ENCODE results near the gene GPBP1L1. TPM values are rescaled to one million over a fixed set of nuclear protein-coding genes. Genes with fewer than 3 reads are reported as not detected.
"Not testable (repeated sequence)": the region's sequence is repeated elsewhere in the genome, so short reads cannot be mapped to it uniquely, and the experiment has no call there.

Gene GPBP1L1
- total RNA-seq, 1 donor from 2014 or later, result 96.4 TPM

DNA sequence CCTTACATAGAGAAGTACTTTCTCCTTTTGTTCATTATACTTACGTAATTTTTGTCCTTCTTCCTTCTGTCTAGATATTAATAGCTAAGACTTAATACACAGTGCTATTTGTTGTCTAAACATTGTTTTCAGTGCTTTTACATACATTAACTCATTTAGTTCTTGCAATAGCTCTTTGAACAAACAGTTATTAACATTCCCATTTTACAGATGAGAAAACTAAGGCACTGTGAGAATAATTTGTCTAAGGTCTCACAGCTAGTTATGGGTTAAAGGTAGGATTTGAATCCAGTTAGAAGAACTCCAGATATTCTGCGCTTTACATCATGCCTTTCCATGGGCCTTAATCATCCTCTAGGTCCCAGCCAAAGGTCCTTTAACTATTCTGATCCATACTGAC, 82.1 kb downstream of the GPBP1L1 start:
- intact Hi-C loops (cut with micrococcal nuclease), result no loop called here

DNA sequence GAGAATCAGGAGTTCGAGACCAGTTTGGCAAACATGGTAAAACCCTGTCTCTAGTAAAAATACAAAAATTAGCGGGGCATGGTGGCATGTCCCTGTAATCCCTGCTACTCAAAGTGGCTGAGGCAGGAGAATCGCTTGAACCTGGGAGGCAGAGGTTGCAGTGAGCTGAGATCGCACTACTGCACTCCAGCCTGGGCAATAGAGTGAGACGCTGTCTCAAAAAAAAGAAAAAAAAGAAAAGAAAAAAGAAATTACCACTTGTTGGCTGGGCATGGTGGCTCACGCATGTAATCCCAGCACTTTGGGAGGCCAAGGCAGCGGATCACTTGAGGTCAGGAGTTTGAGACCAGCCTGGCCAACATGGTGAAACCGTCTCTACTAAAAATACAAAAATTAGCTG, 89.6 kb downstream of the GPBP1L1 start:
- intact Hi-C loops (cut with micrococcal nuclease), result not testable (repeated sequence)

DNA sequence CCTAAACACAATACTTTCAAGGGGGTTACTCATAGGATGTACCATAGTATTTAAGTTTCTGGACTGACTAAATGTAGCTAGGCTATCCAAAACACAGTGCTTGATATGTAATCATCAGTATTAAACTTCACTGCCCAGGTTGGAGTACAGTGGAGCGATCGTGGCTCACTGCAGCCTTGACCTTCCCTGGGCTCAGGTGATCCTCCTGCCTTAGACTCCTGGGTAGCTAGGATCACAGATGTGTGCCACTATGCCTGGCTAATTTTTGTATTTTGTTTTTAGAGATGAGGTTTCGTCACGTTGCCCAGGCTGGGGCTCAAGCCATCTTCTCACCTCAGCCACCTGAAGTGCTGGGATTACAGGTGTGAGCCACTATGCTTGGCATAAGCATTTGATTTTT, 91.9 kb downstream of the GPBP1L1 start:
- intact Hi-C loops (cut with micrococcal nuclease), result no loop called here

DNA sequence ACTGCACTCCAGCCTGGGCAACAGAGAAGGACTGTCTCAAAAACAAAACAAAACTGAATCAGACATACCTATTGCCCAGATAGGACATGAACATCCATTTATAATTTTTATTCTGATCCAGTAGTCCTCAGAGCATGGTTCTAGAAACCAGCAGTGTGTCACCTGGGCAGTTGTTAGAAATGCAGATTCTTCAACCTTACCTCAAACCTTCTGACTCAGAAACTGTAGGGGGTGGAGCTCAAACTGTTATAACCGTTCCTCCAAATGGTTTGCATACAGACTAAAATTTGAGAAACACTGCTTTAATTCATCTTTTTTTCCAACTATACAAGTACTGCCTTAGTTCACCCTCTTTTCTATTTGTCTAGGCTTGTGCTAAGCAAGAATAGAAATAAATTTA, 96.5 kb downstream of the GPBP1L1 start:
- intact Hi-C loops (cut with micrococcal nuclease), result loop anchor here (5.0 to 10.0 kb wide), 2 partner anchors 212 to 715 kb away; partner anchors contain the start of genes LRRC41, MAST2 and UQCRH

DNA sequence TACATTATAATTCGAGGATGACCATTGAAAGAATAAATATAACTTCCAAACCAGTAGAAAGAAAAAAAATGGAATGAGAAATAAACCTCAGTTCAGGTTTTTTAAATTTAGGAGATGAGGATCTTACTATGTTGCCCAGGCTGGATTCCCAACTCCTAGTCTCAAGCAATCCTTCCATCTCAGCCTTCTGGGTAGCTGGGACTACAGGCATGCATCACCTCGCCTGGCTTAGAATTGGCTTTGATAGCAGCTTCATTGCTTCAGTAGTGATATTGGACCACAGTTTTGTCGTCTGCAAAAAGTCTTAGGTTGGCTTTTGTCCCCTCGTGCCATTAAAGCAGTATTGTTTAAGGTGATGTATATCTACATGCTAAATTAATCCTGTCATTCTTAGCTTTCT, 99.6 kb downstream of the GPBP1L1 start:
- intact Hi-C loops (cut with micrococcal nuclease), result loop anchor here (5.0 to 10.0 kb wide), 2 partner anchors 216 to 718 kb away; partner anchors contain the start of genes LRRC41, MAST2 and UQCRH

DNA sequence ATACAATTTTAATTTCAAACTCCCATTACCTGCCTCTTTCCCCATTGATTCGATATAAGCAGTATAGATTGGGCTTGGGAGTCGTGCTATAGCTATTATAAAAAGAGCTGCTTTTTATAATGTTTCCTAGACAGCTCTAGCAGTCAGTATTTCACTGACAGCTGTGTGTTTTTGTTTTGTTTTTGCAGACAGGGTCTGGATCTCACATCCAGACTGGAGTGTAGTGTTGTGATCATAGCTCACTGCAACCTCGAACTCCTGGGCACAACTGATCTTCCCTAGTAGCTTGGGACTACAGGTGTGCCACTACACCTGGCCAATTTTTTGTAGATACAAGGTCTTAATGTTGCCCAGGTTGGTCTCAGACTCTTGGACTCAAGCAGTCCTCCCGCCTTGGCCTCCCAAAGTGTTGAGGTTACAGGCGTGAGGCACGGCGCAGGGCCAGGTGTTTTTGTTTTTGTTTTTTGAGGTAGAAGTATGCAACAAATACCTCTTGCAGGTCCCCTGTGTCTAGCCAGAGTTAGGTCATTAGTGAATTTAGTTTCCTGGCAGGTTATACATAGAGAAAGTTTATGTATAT, 100.7 kb downstream of the GPBP1L1 start:
- intact Hi-C loops (cut with micrococcal nuclease), result loop anchor here (2.0 to 10.0 kb wide), 3 partner anchors 217 to 785 kb away; partner anchors contain the start of genes LRRC41, MAST2, PLK3 and UQCRH

DNA sequence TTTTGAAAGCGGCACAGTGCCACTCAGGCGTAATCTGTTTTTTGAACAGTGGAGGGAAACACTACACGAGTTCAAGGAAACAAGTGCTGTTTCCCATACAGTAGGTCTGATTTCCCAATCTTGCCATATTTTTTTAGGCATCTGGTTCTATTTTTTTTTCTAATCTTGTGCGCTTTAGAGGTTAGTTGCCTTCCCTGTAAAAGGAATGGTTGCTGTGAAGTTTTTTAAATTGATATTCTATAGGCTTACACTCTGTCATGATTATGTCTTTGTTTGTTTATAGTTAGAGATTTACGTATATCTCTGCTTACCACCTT, 101.3 kb downstream of the GPBP1L1 start:
- intact Hi-C loops (cut with micrococcal nuclease), result loop anchor here (2.0 to 10.0 kb wide), 3 partner anchors 217 to 784 kb away; partner anchors contain the start of genes LRRC41, MAST2, PLK3 and UQCRH

DNA sequence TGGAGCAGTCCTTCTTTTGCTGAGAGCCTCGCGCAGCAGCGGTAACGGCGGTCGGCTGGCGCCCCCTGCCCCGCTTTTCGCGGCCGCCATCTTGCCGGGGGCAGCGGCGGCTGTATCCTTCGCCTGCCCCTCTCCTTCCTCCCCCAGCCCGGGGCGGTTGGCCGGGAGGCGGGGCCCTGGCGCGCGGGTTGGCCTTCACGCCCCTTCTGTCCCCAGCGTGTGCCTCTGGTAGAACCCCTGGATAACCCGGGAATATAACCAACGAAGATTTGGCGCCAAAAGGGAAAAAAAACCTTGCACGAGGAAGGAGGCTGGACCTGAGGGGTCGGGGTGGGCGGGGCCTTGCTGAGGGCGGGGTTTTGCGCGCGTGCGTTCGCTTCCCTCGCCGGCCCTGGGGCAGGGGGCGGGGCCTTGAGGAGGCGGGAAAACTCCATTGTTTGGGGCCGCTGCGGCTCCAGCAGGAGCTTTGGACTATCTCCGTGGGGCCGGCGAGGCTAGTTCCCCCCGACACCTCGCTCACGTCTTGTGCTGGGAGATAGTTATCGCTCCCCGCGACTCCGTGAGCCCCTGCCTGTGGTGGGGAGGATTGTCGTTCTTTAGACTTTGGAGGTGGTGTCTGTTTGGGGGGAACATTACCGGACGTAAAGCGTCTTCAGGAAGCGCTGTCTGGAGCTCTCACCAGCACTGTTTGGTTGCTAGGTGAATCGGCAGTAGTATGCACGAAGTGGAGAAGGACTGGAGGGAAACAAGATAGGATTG, 101.8 kb downstream of the GPBP1L1 start:
- intact Hi-C loops (cut with micrococcal nuclease), result loop anchor here (1.0 to 10.0 kb wide), 9 partner anchors 63 to 784 kb away; partner anchors contain the start of genes CCDC163, IPP, LRRC41 and MAST2

DNA sequence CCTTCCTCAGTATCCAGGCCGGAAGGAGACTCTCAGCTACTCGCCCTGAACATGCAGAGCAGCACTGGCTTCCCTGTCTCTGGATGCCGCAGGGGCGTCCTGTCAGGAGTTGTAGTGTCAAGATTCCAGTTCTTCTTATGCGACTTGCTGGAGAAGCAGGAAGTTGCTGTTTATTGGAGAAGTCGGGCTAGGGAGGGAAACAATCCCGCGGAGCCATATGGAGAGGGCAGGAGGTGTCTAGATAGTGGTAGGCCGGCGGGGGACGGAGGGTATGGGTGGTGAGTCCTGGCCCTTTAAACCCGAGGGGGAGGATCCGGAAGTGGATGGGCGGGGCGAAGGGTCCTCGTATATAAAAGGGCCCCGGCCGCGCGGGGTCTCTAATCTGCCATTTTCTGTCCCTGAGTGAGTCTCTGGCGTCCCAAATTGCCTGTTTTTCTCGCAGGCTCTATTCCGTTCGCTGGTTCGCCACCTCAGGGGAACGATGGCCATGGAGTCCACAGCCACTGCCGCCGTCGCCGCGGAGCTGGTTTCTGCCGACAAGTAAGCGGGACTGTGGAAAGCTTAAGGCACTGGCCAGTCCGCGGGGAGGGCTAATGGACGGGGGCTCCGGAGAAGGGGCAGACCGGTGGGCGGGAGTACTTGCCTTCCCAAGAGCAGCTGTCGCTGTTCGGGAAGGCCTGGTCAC, 102.5 kb downstream of the GPBP1L1 start, which contains the start of gene NASP:
NASP (plus strand) TSS at position 376 of the 685 bp plus-strand sequence; CDS start at position 482, 106 bp downstream.
- intact Hi-C loops (cut with micrococcal nuclease), result loop anchor here (1.0 to 10.0 kb wide), 13 partner anchors 34 to 853 kb away; partner anchors contain the start of genes AKR1A1, CCDC163, IPP and KIF2C

DNA sequence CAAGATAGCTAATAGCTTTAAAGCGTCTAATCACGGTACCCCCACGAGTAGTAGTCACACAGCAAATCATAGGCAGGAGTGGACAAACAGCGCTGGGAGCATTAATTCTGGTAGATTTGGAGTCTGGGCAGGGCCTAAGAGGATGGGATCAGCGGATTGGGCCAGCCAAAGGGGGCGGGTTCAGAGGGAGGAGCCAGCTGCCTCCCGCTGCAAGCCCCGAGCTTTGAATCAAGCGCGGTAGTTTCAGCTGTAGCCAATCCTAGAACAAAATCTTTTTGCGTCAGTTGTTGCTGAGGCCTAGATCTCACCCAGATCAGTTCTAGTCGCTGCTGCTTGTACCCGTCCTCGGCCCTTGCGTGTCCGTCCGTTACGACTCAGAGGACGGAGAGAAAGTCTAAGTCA, 103.1 kb downstream of the GPBP1L1 start:
- intact Hi-C loops (cut with micrococcal nuclease), result loop anchor here (1.0 to 10.0 kb wide), 6 partner anchors 33 to 852 kb away; partner anchors contain the start of genes AKR1A1, KIF2C, LRRC41 and MUTYH

Other genes starting within 250 kb of the GPBP1L1 start
- gene TESK2, start 195.4 kb downstream of the GPBP1L1 start, total RNA-seq, result 1.7 and 2.0 TPM in 2 replicates
- 4.5 and 5.5 TPM in 2 replicates for gene CCDC163, start 186.5 kb downstream of the GPBP1L1 start, total RNA-seq
- 6.5 and 8.3 TPM in 2 replicates for gene MMACHC, start 186.2 kb downstream of the GPBP1L1 start, total RNA-seq
- gene PRDX1, start 164.6 kb downstream of the GPBP1L1 start, total RNA-seq, result 437 and 470 TPM in 2 replicates
- gene AKR1A1, start 135.7 kb downstream of the GPBP1L1 start, total RNA-seq, result 155 and 167 TPM in 2 replicates
- 216 and 222 TPM in 2 replicates for gene NASP, start 102.5 kb downstream of the GPBP1L1 start, total RNA-seq
- 3.2 and 3.5 TPM in 2 replicates for gene CCDC17, start 62.5 kb downstream of the GPBP1L1 start, total RNA-seq
- gene TMEM69, start 1.6 kb upstream of the GPBP1L1 start, total RNA-seq, result 18.0 TPM in 2 replicates
- gene IPP, start 64.1 kb upstream of the GPBP1L1 start, total RNA-seq, result 12.0 and 12.2 TPM in 2 replicates
- 28.3 and 31.1 TPM in 2 replicates for gene MAST2, start 117.1 kb upstream of the GPBP1L1 start, total RNA-seq